Thymus (tissue), 14 donors: ENCODE measurements around the gene GRIP2. TPM values are rescaled to one million over a fixed set of nuclear protein-coding genes. Genes with fewer than 3 reads are reported as not detected.

ENCODE experiments used
- DNase-seq, 9 donors: peaks; one replicate each; pipeline ENCODE4 v3.0.0-alpha.2; 2013; ENCODE audit warnings: low spot score in 9 of 9, low read depth in 6 of 9, missing footprints in 1 of 9
- H3K27ac ChIP-seq, 2 donors: one replicate each; pipeline ENCODE4 v1.5.1; 2013; ENCODE audit warnings: control low read depth in 1 of 2, low read depth in 1 of 2, low read length in 1 of 2, mild to moderate bottlenecking in 1 of 2, moderate library complexity in 1 of 2
- H3K27me3 ChIP-seq, 2 donors: one replicate each; pipeline ENCODE4 v1.5.1; 2013; ENCODE audit warnings: low read length in 1 of 2; ENCODE audit not compliant: control insufficient read depth in 2 of 2, insufficient read depth in 1 of 2
- H3K36me3 ChIP-seq, 2 donors: one replicate each; pipeline ENCODE4 v1.5.1; 2013; ENCODE audit warnings: low read length in 1 of 2, mild to moderate bottlenecking in 1 of 2, moderate library complexity in 1 of 2; ENCODE audit not compliant: control insufficient read depth in 2 of 2, insufficient read depth in 2 of 2
- H3K4me1 ChIP-seq, 2 donors: one replicate each; pipeline ENCODE4 v1.5.1; 2013; ENCODE audit warnings: low read length in 2 of 2; ENCODE audit not compliant: control insufficient read depth in 2 of 2, insufficient read depth in 2 of 2
- H3K4me3 ChIP-seq, 2 donors: one replicate each; pipeline ENCODE4 v1.5.1; 2013; ENCODE audit warnings: low read length in 2 of 2, control low read depth in 1 of 2, mild to moderate bottlenecking in 1 of 2
- H3K9me3 ChIP-seq, 2 donors: one replicate each; pipeline ENCODE4 v1.5.1; 2013; ENCODE audit warnings: low read length in 1 of 2, mild to moderate bottlenecking in 1 of 2; ENCODE audit not compliant: control insufficient read depth in 2 of 2, insufficient read depth in 1 of 2
- WGBS: extraction: QIAGEN DNeasy Blood & Tissue Kit; methylation state at CpG from one replicate; pipeline ENCODE4 v1.1.7; 2013; 5-methylcytosine and 5-hydroxymethylcytosine counted together
- long read RNA-seq, 10 donors: transcript quantifications; one replicate each; lab custom pipeline, GENCODE V29; 2026
- polyA plus RNA-seq: library from polyadenylated mRNA; stranded (reverse); fragments of 200-250 nt; gene quantifications from one replicate; pipeline ENCODE4 v1.2.3, GENCODE V29; 2013
- total RNA-seq: library from RNA; stranded (reverse); fragments of 120-200 nt; gene quantifications from one replicate; pipeline ENCODE4 v1.2.4, GENCODE V29; 2013
- donor health status: healthy.

The GRIP2 gene
- total RNA-seq (0.14 TPM), polyA plus RNA-seq (0.37 TPM)
- long read RNA-seq, donor 1 = 0 reads
- long read RNA-seq, donor 2 = 0 reads
- long read RNA-seq, donor 3 = 0 reads
- long read RNA-seq, donor 4 = 0 reads
- long read RNA-seq, donor 5 = 0 reads
- long read RNA-seq, donor 6 = 0 reads
- long read RNA-seq, donor 7 = 0 reads
- long read RNA-seq, donor 8 = 0 reads
- long read RNA-seq, donor 9 = 0 reads
- long read RNA-seq, donor 10 = 0 reads

- WGBS = 78% methylated on average over 14 of the region's 14 CpGs
- no peak within 1 kb of the TSS for H3K4me3 ChIP-seq
- no peaks in the 10 kb centered on the region for H3K4me1 ChIP-seq
- peaks cover 0 to 3% of the 10 kb centered on the region in 2 donors for H3K27me3 ChIP-seq
- no peaks in the 10 kb centered on the region for H3K9me3 ChIP-seq
- no peak for DNase-seq
- H3K36me3 ChIP-seq = no peaks in the 10 kb centered on the region
- H3K27ac ChIP-seq = no peak within 1 kb of the TSS
Measured at GRCh38 chr3:14539742-14540491, at the start of gene GRIP2. Gene GRIP2 (minus strand): TSS chr3:14540342. CDS start chr3:14540308, 34 bp downstream.

GRCh38 chr3:14588425-14589112 is 48.4 kb upstream of the GRIP2 start:
- Histone ChIP-seq H3K4me3 (no peak overlapping the region), H3K27ac (no peak overlapping the region), H3K27me3 (peaks cover 3 to 24% of the 10 kb centered on the region in 2 donors), H3K4me1 (no peaks in the 10 kb centered on the region), H3K36me3 (no peaks in the 10 kb centered on the region), H3K9me3 (no peaks in the 10 kb centered on the region)
- 72% methylated on average over 6 of the region's 6 CpGs for WGBS
- DNase-seq = no peak

DNA sequence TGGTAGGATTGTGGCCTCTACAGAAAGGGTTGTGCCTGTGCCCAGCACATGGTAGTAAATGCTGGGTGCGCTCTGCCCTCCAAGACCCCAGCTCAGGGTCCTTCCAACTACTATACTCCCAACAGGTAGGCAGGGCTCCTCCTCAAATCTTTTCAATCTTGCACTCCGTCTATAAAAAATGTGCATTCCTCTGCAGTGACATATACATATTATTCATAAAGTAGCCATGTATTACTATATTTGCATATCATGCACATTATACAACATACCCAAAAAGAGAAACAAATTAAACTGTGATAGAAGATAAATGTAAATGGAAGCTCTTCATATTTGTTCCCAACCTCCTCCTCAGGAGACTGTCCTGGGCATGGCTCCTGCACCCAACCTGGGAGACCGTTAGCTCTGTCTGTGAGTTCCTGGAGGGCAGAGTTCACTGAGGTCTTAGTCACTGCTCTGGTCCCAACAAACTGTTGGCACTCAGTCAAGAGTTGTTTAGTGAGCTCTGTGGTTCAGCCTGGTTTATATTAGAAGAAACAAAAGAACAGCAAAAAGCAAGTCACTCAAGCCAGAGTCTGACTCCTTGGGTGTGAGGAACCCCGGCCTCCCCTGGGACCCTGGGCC is 47.7 kb upstream of the GRIP2 start:
- Histone ChIP-seq H3K9me3 (no peaks in the 10 kb centered on the region), H3K4me1 (no peaks in the 10 kb centered on the region), H3K36me3 (no peaks in the 10 kb centered on the region), H3K27ac (no peak overlapping the region), H3K27me3 (peaks cover 3 to 26% of the 10 kb centered on the region in 2 donors), H3K4me3 (no peak overlapping the region)
- no peak for DNase-seq
- 80% methylated on average over 4 of the region's 4 CpGs for WGBS

- WGBS = 87% methylated on average over 2 of the region's 2 CpGs
- Histone ChIP-seq H3K4me1 (no peaks in the 10 kb centered on the region), H3K9me3 (no peaks in the 10 kb centered on the region), H3K27ac (no peak overlapping the region), H3K4me3 (no peak overlapping the region), H3K27me3 (peaks cover 3 to 24% of the 10 kb centered on the region in 2 donors), H3K36me3 (no peaks in the 10 kb centered on the region)
- no peak for DNase-seq
Measured at GRCh38 chr3:14586611-14587010, 46.5 kb upstream of the GRIP2 start.

DNA sequence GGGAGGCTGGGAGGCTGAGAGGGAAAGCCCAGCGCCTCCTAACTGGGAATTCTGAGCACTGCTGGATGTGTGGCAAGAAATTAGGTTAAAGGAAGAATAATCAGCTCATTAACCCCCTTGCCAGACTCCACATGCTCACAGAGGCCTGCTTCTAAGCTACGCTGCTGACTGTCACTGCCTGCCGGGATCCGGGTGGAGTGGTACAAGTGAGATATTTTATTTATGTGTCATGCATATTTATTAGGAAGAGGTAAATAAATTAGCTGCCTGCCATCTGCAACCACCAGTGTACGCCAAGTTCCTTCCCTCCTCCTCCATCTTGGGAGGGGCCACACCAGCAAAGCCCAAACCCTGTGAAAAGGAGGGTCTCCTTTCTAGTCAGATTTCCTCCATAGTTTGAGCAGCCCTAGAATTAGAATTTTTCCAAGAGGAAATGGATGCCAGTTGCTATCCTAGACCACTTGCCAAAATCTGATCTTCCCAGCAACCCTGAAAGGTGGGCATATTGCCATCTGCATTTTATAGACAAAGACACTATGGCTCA is 43.5 kb upstream of the GRIP2 start:
- Histone ChIP-seq H3K9me3 (no peaks in the 10 kb centered on the region), H3K4me1 (no peaks in the 10 kb centered on the region), H3K36me3 (no peaks in the 10 kb centered on the region), H3K27me3 (peaks cover 0 to 15% of the 10 kb centered on the region in 2 donors), H3K27ac (no peak overlapping the region), H3K4me3 (no peak overlapping the region)
- no peak for DNase-seq
- WGBS = 92% methylated on average over 5 of the region's 5 CpGs

DNA sequence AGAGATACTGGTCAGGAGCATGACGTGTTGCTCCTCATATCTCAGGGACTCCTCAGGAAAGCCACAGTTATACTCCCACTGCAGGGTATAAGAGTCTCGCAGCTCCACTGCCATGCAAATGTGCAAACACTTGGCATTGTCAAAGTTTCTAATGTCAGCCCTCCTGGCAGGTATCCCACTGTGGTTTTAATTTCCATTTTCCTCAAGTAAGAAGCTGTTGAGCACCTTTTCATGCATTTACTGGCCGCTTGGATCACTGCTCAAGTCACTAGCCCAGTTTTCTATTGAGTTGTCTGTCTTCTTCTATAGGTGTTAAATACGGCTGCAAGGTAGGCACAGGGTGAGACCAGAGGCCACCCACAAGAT is 41.9 kb upstream of the GRIP2 start:
- Histone ChIP-seq H3K4me3 (no peak overlapping the region), H3K4me1 (no peaks in the 10 kb centered on the region), H3K27ac (no peak overlapping the region), H3K9me3 (no peaks in the 10 kb centered on the region), H3K27me3 (peaks cover 0 to 10% of the 10 kb centered on the region in 2 donors), H3K36me3 (no peaks in the 10 kb centered on the region)
- no peak for DNase-seq
- 75% methylated on average over 4 of the region's 4 CpGs for WGBS

GRCh38 chr3:14581334-14582044 is 41.3 kb upstream of the GRIP2 start:
- H3K27me3 ChIP-seq = peaks cover 0 to 10% of the 10 kb centered on the region in 2 donors
- 90% methylated on average over 5 of the region's 5 CpGs for WGBS
- DNase-seq = no peak

DNA sequence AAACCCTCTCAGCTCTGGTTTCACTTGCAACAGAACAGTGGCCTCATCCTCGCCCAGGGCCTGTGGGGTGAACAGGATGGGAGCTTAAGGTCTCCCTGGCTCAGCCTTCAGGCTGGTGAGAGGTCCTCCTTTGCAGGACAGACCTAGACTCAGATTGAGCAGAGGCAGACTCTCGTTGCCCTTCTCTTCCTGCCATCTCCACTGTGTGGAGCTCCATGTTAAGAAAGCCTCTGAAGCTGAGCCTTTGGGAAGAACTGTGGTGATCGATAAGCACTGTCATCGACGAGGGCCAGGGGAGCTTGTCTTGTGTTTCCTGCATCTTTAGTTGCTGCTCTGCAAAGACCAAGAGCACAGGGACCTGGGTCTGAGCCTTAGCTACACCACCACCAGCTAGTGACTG is 37.8 kb upstream of the GRIP2 start:
- WGBS = 82% methylated on average over 5 of the region's 5 CpGs
- no peak for DNase-seq
- Histone ChIP-seq H3K36me3 (no peaks in the 10 kb centered on the region), H3K27me3 (peaks cover 0 to 5% of the 10 kb centered on the region in 2 donors), H3K9me3 (no peaks in the 10 kb centered on the region), H3K4me3 (no peak overlapping the region), H3K4me1 (no peaks in the 10 kb centered on the region), H3K27ac (no peak overlapping the region)

More at GRCh38 chr3:14581334-14582044, 41.3 kb upstream of the GRIP2 start:
- Histone ChIP-seq H3K9me3 (no peaks in the 10 kb centered on the region), H3K27ac (no peak overlapping the region), H3K4me3 (no peak overlapping the region), H3K4me1 (no peaks in the 10 kb centered on the region), H3K36me3 (no peaks in the 10 kb centered on the region)
